Neural cell (in vitro differentiated cells): ENCODE measurements around the gene LGALS4. TPM values are rescaled to one million over a fixed set of nuclear protein-coding genes. Genes with fewer than 3 reads are reported as not detected.

Experiments used
- H2AFZ ChIP-seq: fragments of 200-600, 300-800 bp; sonication (generic), shearing (Covaris generic); 2 replicates; pipeline ENCODE4 v1.6.0; 2014; ENCODE audit warnings: low read depth, mild to moderate bottlenecking, antibody characterized with exemption, low read length, moderate library complexity
- H3F3A ChIP-seq: fragments of 200-600 bp; shearing (Covaris generic); 2 replicates; pipeline ENCODE4 v1.6.1; 2016; ENCODE audit warnings: mild to moderate bottlenecking, moderate library complexity, mixed read lengths, antibody characterized with exemption, low read length; ENCODE audit not compliant: insufficient read depth, poor library complexity, severe bottlenecking
- H3K27ac ChIP-seq: fragments of 200-600, 300-800 bp; sonication (generic), shearing (Covaris generic); 2 replicates; pipeline ENCODE4 v1.5.1; 2014; ENCODE audit warnings: mild to moderate bottlenecking, low read length, moderate library complexity
- H3K27me3 ChIP-seq: fragments of 300-800, 200-600 bp; sonication (generic), shearing (Covaris generic); 2 replicates; pipeline ENCODE4 v1.6.0; 2014; ENCODE audit warnings: mild to moderate bottlenecking, low read depth, low read length, moderate library complexity; ENCODE audit not compliant: insufficient read depth
- H3K36me3 ChIP-seq: fragments of 300-800, 200-600 bp; sonication (generic), shearing (Covaris generic); 2 replicates; pipeline ENCODE4 v1.5.1; 2014; ENCODE audit warnings: mild to moderate bottlenecking, antibody characterized with exemption, low read length, moderate library complexity; ENCODE audit not compliant: insufficient read depth
- H3K4me2 ChIP-seq: fragments of 300-800, 200-600 bp; sonication (generic), shearing (Covaris generic); 2 replicates; pipeline ENCODE4 v1.6.0; 2014; ENCODE audit warnings: mild to moderate bottlenecking, low read length
- H3K4me3 ChIP-seq: fragments of 300-800, 200-600 bp; sonication (generic), shearing (Covaris generic); 2 replicates; pipeline ENCODE4 v1.5.1; 2014; ENCODE audit warnings: mild to moderate bottlenecking, low read length, moderate library complexity
- H3K79me2 ChIP-seq: fragments of 200-600 bp; shearing (Covaris generic); replicated peaks from 2 replicates; pipeline ENCODE4 v1.6.0; 2014; ENCODE audit warnings: mild to moderate bottlenecking, low read length, moderate library complexity; ENCODE audit not compliant: insufficient read depth
- H3K9ac ChIP-seq: fragments of 300-800, 200-600 bp; sonication (generic), shearing (Covaris generic); 2 replicates; pipeline ENCODE4 v1.6.1; 2016; ENCODE audit warnings: mild to moderate bottlenecking, low read length, mixed read lengths
- H3K9me2 ChIP-seq: fragments of 200-600 bp; shearing (Covaris generic); 2 replicates; pipeline ENCODE4 v1.6.1; 2016; ENCODE audit warnings: mild to moderate bottlenecking, low read length, mixed read lengths; ENCODE audit not compliant: insufficient read depth
- H3K9me3 ChIP-seq: fragments of 200-600, 300-800 bp; sonication (generic), shearing (Covaris generic); 2 replicates; pipeline ENCODE4 v1.6.1; 2016; ENCODE audit warnings: mild to moderate bottlenecking, mixed run types, low read length, moderate library complexity, mixed read lengths
- H4K20me1 ChIP-seq: fragments of 200-600 bp; shearing (Covaris generic); 2 replicates; pipeline ENCODE4 v1.6.1; 2016; ENCODE audit warnings: mild to moderate bottlenecking, mixed run types; ENCODE audit not compliant: insufficient read depth
- EP300 ChIP-seq: fragments of 450-650 bp; conservative IDR thresholded peaks from 2 replicates; pipeline ENCODE4 v1.6.1; 2014; ENCODE audit warnings: antibody characterized with exemption, mild to moderate bottlenecking, moderate library complexity; ENCODE audit not compliant: poor library complexity, severe bottlenecking
- EZH2 ChIP-seq: fragments of 200-600, 300-800 bp; shearing (Covaris generic), sonication (generic); IDR thresholded peaks from 2 replicates; pipeline ENCODE4 v1.6.1; 2014; ENCODE audit warnings: antibody characterized with exemption, low read length, borderline replicate concordance, mild to moderate bottlenecking; ENCODE audit not compliant: insufficient read depth, poor library complexity, severe bottlenecking
- MXI1 ChIP-seq: fragments of 450-650 bp; conservative IDR thresholded peaks from 2 replicates; pipeline ENCODE4 v1.6.1; 2014; ENCODE audit warnings: antibody characterized with exemption, mild to moderate bottlenecking; ENCODE audit not compliant: poor library complexity, severe bottlenecking
- POLR2AphosphoS5 ChIP-seq: IDR thresholded peaks from 2 replicates; pipeline ENCODE4 v1.6.1; 2012
- RAD21 ChIP-seq: fragments of 450-650 bp; conservative IDR thresholded peaks from 2 replicates; pipeline ENCODE4 v1.6.1; 2014; ENCODE audit warnings: antibody characterized with exemption, mild to moderate bottlenecking, moderate library complexity
- REST ChIP-seq: IDR thresholded peaks from 2 replicates; pipeline ENCODE4 v1.6.1; 2012; ENCODE audit warnings: borderline replicate concordance
- SMC3 ChIP-seq: fragments of 450-650 bp; conservative IDR thresholded peaks from 2 replicates; pipeline ENCODE4 v1.6.1; 2014; ENCODE audit warnings: antibody characterized with exemption, mild to moderate bottlenecking, moderate library complexity; ENCODE audit not compliant: poor library complexity
- TAF1 ChIP-seq: IDR thresholded peaks from 2 replicates; pipeline ENCODE4 v1.6.1; 2012; ENCODE audit warnings: low read depth
- polyA minus RNA-seq: library from RNA; depleted of rRNA, polyadenylated mRNA; stranded (reverse); fragments of >200 nt; gene quantifications from 2 replicates; pipeline ENCODE4 v1.2.3, GENCODE V29; 2014
- polyA plus RNA-seq: library from polyadenylated mRNA; depleted of rRNA; stranded (reverse); fragments of >200 nt; gene quantifications from 2 replicates; pipeline ENCODE4 v1.2.3, GENCODE V29; 2014
- TF ChIP-seq, protein P1 (sequence below): fragments of 450-650 bp; IDR thresholded peaks from 2 replicates; pipeline ENCODE4 v1.5.1; 2014; ENCODE audit warnings: antibody characterized with exemption, mild to moderate bottlenecking, moderate library complexity; ENCODE audit not compliant: poor library complexity, severe bottlenecking

The LGALS4 gene, protein sequence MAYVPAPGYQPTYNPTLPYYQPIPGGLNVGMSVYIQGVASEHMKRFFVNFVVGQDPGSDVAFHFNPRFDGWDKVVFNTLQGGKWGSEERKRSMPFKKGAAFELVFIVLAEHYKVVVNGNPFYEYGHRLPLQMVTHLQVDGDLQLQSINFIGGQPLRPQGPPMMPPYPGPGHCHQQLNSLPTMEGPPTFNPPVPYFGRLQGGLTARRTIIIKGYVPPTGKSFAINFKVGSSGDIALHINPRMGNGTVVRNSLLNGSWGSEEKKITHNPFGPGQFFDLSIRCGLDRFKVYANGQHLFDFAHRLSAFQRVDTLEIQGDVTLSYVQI
- polyA plus RNA-seq (1.2 and 1.3 TPM in 2 replicates), polyA minus RNA-seq (1.3 and 2.2 TPM in 2 replicates)

DNA sequence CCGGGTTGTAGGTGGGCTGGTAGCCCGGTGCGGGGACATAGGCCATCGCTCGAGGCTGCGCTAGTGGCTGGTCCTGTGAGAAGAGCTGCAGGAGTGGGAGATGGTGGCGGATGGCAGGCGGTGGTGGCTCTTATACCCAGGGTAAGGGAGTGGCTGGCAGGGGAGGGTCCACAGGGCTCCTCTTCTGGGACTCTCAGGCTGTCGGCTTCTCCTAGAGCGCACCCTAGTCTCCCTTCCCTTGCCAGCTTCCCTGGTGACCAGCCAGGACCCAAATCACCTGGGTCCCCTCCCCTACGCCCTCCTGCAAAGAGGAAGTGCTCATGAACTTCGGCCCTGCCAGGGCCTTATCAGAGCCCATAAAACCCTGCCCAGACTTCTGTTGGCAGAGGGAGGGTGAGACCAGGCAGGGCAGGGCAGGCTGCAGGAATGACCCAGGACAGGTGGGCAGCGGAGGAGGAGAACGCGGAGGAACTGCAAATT lies at the start of gene LGALS4:
LGALS4 (minus strand) TSS at position 105 of the 480 bp plus-strand sequence; CDS start at position 46, 59 bp downstream.
- no peak for TF ChIP-seq EZH2
- TF ChIP-seq RAD21 = no peak
- no peak for TF ChIP-seq REST
- no peak for TF ChIP-seq SMC3
- no peak for TF ChIP-seq TAF1
- TF ChIP-seq, protein P1, sequence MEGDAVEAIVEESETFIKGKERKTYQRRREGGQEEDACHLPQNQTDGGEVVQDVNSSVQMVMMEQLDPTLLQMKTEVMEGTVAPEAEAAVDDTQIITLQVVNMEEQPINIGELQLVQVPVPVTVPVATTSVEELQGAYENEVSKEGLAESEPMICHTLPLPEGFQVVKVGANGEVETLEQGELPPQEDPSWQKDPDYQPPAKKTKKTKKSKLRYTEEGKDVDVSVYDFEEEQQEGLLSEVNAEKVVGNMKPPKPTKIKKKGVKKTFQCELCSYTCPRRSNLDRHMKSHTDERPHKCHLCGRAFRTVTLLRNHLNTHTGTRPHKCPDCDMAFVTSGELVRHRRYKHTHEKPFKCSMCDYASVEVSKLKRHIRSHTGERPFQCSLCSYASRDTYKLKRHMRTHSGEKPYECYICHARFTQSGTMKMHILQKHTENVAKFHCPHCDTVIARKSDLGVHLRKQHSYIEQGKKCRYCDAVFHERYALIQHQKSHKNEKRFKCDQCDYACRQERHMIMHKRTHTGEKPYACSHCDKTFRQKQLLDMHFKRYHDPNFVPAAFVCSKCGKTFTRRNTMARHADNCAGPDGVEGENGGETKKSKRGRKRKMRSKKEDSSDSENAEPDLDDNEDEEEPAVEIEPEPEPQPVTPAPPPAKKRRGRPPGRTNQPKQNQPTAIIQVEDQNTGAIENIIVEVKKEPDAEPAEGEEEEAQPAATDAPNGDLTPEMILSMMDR = no peak
- TF ChIP-seq EP300 = no peak
- TF ChIP-seq MXI1 = no peak
- TF ChIP-seq POLR2AphosphoS5 = no peak
- H2AFZ ChIP-seq = no peak within 1 kb of the TSS

GRCh38 chr19:38861368-38861767 lies 48.6 kb upstream of the LGALS4 start:
- Histone ChIP-seq H3K27ac (no peak overlapping the region), H3K4me3 (no peak overlapping the region)

More for the DNA sequence above, at the start of gene LGALS4:
- Histone ChIP-seq H3K9me3 (no peaks in the 10 kb centered on the region), H3K79me2 (no peaks in the 10 kb centered on the region), H3K27ac (no peak within 1 kb of the TSS), H3K4me2 (no peak within 1 kb of the TSS), H4K20me1 (no peaks in the 10 kb centered on the region), H3K36me3 (no peaks in the 10 kb centered on the region), H3K9me2 (no peaks in the 10 kb centered on the region), H3F3A (no peaks in the 10 kb centered on the region), H3K4me3 (no peak within 1 kb of the TSS), H3K27me3 (no peaks in the 10 kb centered on the region), H3K9ac (no peak within 1 kb of the TSS)

More at GRCh38 chr19:38861368-38861767, 48.6 kb upstream of the LGALS4 start:
- H3F3A ChIP-seq = no peaks in the 10 kb centered on the region
- no peak overlapping the region for H3K4me2 ChIP-seq
- no peaks in the 10 kb centered on the region for H3K79me2 ChIP-seq
- H3K9me2 ChIP-seq = no peaks in the 10 kb centered on the region
- H3K27me3 ChIP-seq = no peaks in the 10 kb centered on the region
- no peak for TF ChIP-seq MXI1
- no peak for TF ChIP-seq POLR2AphosphoS5
- TF ChIP-seq TAF1 = no peak
- TF ChIP-seq EP300 = no peak
- no peak for TF ChIP-seq REST
- no peak for TF ChIP-seq SMC3
- TF ChIP-seq RAD21 = no peak
- TF ChIP-seq EZH2 = no peak
- TF ChIP-seq, protein P1 = no peak
- no peak overlapping the region for H3K9ac ChIP-seq
- no peaks in the 10 kb centered on the region for H4K20me1 ChIP-seq
- no peaks in the 10 kb centered on the region for H3K36me3 ChIP-seq
- no peak overlapping the region for H2AFZ ChIP-seq
- H3K9me3 ChIP-seq = no peaks in the 10 kb centered on the region
